Stimulated activated CD8-positive, alpha-beta memory T cell treated with anti-CD3 and anti-CD28 coated beads, Interleukin-15, amount 100 ng/mL, for 1 hour (primary cell): ENCODE data around the gene PFKFB1.

ENCODE experiments used
- DNase-seq: peaks from one replicate; pipeline ENCODE4 v3.0.0-alpha.2; 2020; ENCODE audit warnings: low read depth

The PFKFB1 gene

GRCh38 chrX:54994099-54994498, at the start of gene PFKFB1:
Gene PFKFB1, minus strand, starts transcription at chrX:54994188. Its CDS starts 181 bp downstream, at chrX:54994007.
- no peak for DNase-seq

- no peak for DNase-seq
Observed at GRCh38 chrX:55041514-55041913, 47.5 kb upstream of the PFKFB1 start.

- DNase-seq, result no peak
Observed at GRCh38 chrX:55039471-55039870, 45.5 kb upstream of the PFKFB1 start.

- no peak for DNase-seq
Observed at GRCh38 chrX:55033429-55033828, 39.4 kb upstream of the PFKFB1 start.

- no peak for DNase-seq
Observed at GRCh38 chrX:55030271-55031205, 36.5 kb upstream of the PFKFB1 start, which contains the start of gene ALAS2. Gene ALAS2, minus strand, starts transcription at chrX:55030977. Its CDS starts 4,977 bp downstream, at chrX:55026000.

GRCh38 chrX:55029291-55029690, 35.3 kb upstream of the PFKFB1 start:
- no peak for DNase-seq

- DNase-seq, result no peak
Observed at GRCh38 chrX:55028611-55029010, 34.6 kb upstream of the PFKFB1 start.

- DNase-seq, result no peak
Observed at GRCh38 chrX:55028040-55028439, 34.1 kb upstream of the PFKFB1 start.

GRCh38 chrX:55026840-55027239, 32.9 kb upstream of the PFKFB1 start:
- no peak for DNase-seq

GRCh38 chrX:55026143-55026542, 32.2 kb upstream of the PFKFB1 start:
- DNase-seq, result no peak

- DNase-seq, result no peak
Observed at GRCh38 chrX:55014897-55015299, 20.9 kb upstream of the PFKFB1 start.

- DNase-seq, result no peak
Observed at GRCh38 chrX:55011294-55011693, 17.3 kb upstream of the PFKFB1 start.

GRCh38 chrX:55008571-55009358, 14.8 kb upstream of the PFKFB1 start:
- no peak for DNase-seq

- DNase-seq, result no peak
Observed at GRCh38 chrX:55007656-55008055, 13.7 kb upstream of the PFKFB1 start.

- DNase-seq, result no peak
Observed at GRCh38 chrX:55006827-55007621, 13.0 kb upstream of the PFKFB1 start.

- no peak for DNase-seq
Observed at GRCh38 chrX:55005256-55005655, 11.3 kb upstream of the PFKFB1 start.

GRCh38 chrX:55004231-55004630, 10.2 kb upstream of the PFKFB1 start:
- DNase-seq, result no peak

- peak; percentile 67 for DNase-seq
Observed at GRCh38 chrX:54999717-55000598, 6.0 kb upstream of the PFKFB1 start, which contains the start of gene APEX2. Gene APEX2, plus strand, starts transcription at chrX:55000363. Its CDS starts 60 bp downstream, at chrX:55000423.

- DNase-seq, result no peak
Observed at GRCh38 chrX:54995621-54996020, 1.6 kb upstream of the PFKFB1 start.

GRCh38 chrX:54994668-54995351, 822 bp upstream of the PFKFB1 start:
- DNase-seq, result no peak
